ENCODE data around the gene SIVA1.

- TF ChIP-seq CTCF (IDR thresholded peaks at IDR 0.05) (no peak), EP300 (IDR thresholded peaks at IDR 0.05) (no peak), POLR2A (IDR thresholded peaks at IDR 0.05) (no peak)
Measured at GRCh38 chr14:104778694-104779331, 25.9 kb downstream of the SIVA1 start.
